HEK293 (cell line): ENCODE measurements around the gene SSPN.

Source experiments
- SETDB1 ChIP-seq: IDR thresholded peaks from one replicate; pipeline ENCODE4 v1.6.1; 2017; ENCODE audit warnings: mild to moderate bottlenecking, low read length, moderate library complexity, mixed read lengths; ENCODE audit not compliant: insufficient read length
- TF ChIP-seq, protein P1 (sequence below): fragments of 450-650 bp; formaldehyde crosslinking; IDR thresholded peaks from 2 replicates; pipeline ENCODE4 v1.5.1; 2016; ENCODE audit warnings: missing biosample characterization, missing genetic modification characterization
- TF ChIP-seq, protein P2 (sequence below): fragments of 450-650 bp; formaldehyde crosslinking; IDR thresholded peaks from 2 replicates; pipeline ENCODE4 v1.5.1; 2016; ENCODE audit warnings: missing biosample characterization, missing genetic modification characterization

DNA sequence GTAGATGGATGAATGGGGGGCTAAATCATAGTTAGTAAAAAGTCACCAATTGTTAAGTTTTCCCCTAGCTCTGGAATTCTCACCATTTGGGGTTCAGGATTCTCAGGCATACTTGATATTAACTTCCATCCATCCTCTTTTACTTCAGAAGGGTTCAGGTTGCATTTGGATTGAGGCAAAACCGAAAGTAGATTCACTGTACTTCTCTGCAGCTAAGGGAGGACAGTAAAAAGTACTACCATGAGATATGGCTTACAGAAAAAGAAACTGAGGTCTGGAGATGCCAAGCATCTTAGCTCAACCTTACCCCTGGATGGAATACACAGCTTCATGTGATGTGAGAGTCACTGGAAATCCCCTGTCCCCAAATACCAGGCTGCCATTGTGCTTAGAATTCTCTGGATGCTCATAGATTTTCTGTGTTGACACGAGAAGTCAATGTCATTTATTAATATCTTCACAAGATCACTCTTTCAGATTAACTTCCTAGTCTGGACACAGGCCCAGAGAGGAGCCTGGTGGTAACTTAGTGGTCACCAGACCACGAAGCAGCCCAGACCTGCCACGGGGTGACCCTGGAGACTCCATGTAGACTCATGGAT lies 87.1 kb downstream of the SSPN start:
- no peak for TF ChIP-seq SETDB1
- TF ChIP-seq, protein P1, sequence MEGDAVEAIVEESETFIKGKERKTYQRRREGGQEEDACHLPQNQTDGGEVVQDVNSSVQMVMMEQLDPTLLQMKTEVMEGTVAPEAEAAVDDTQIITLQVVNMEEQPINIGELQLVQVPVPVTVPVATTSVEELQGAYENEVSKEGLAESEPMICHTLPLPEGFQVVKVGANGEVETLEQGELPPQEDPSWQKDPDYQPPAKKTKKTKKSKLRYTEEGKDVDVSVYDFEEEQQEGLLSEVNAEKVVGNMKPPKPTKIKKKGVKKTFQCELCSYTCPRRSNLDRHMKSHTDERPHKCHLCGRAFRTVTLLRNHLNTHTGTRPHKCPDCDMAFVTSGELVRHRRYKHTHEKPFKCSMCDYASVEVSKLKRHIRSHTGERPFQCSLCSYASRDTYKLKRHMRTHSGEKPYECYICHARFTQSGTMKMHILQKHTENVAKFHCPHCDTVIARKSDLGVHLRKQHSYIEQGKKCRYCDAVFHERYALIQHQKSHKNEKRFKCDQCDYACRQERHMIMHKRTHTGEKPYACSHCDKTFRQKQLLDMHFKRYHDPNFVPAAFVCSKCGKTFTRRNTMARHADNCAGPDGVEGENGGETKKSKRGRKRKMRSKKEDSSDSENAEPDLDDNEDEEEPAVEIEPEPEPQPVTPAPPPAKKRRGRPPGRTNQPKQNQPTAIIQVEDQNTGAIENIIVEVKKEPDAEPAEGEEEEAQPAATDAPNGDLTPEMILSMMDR (tag by site-specific recombination): no peak
- TF ChIP-seq, protein P2, sequence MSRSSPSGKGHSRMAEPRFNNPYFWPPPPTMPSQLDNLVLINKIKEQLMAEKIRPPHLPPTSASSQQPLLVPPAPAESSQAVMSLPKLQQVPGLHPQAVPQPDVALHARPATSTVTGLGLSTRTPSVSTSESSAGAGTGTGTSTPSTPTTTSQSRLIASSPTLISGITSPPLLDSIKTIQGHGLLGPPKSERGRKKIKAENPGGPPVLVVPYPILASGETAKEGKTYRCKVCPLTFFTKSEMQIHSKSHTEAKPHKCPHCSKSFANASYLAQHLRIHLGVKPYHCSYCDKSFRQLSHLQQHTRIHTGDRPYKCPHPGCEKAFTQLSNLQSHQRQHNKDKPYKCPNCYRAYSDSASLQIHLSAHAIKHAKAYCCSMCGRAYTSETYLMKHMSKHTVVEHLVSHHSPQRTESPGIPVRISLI (tag by site-specific recombination): no peak
